HepG2 (cell line): ENCODE results near the gene EHBP1. TPM values are rescaled to one million over a fixed set of nuclear protein-coding genes. Genes with fewer than 3 reads are reported as not detected.

Experiments
- AHR ChIP-seq: IDR thresholded peaks from 2 replicates; pipeline ENCODE4 v1.6.1; 2018; ENCODE audit warnings: missing genetic modification reagents, missing compliant biosample characterization
- BRD4 ChIP-seq: sonication (generic); formaldehyde crosslinking; IDR thresholded peaks from 2 replicates; pipeline ENCODE4 v1.4.0; 2020; ENCODE audit warnings: missing genetic modification reagents
- CEBPB ChIP-seq: IDR thresholded peaks from 2 replicates; pipeline ENCODE4 v1.6.1; 2011; ENCODE audit warnings: low read depth, low read length, improper control_type of control experiment, borderline replicate concordance
- CREM ChIP-seq, 2 experiments: sonication (generic) in 1 of 2; formaldehyde crosslinking in 1 of 2; IDR thresholded peaks; 2 replicates each; pipeline versions ENCODE4 v1.4.0 to v1.6.1; 2016 to 2020; ENCODE audit warnings: antibody characterized with exemption in 1 of 2, mild to moderate bottlenecking in 1 of 2, missing genetic modification reagents in 1 of 2
- DMAP1 ChIP-seq: IDR thresholded peaks from 2 replicates; pipeline ENCODE4 v1.6.1; 2016
- EZH2 ChIP-seq: conservative IDR thresholded peaks from 2 replicates; pipeline ENCODE4 v1.6.1; 2012; ENCODE audit warnings: mild to moderate bottlenecking, low read depth, low read length, moderate library complexity
- HOXA3 ChIP-seq: sonication (generic); formaldehyde crosslinking; IDR thresholded peaks from 2 replicates; pipeline ENCODE4 v1.5.0; 2020; ENCODE audit warnings: missing genetic modification reagents
- IKZF4 ChIP-seq: sonication (generic); formaldehyde crosslinking; IDR thresholded peaks from 2 replicates; pipeline ENCODE4 v1.5.1; 2020; ENCODE audit warnings: borderline replicate concordance, mild to moderate bottlenecking, low read depth, missing genetic modification reagents; ENCODE audit errors: not compliant biosample characterization
- MYC ChIP-seq: sonication (generic); formaldehyde crosslinking; IDR thresholded peaks from 2 replicates; pipeline ENCODE4 v1.9.0; 2021; ENCODE audit warnings: missing genetic modification reagents, borderline replicate concordance
- NFE2L2 ChIP-seq: fragments of 150-350 bp; IDR thresholded peaks from 2 replicates; pipeline ENCODE4 v1.6.1; 2014; ENCODE audit warnings: low read length
- PCBP1 ChIP-seq: fragments of 200-400 bp; formaldehyde crosslinking; IDR thresholded peaks from 2 replicates; pipeline ENCODE4 v1.6.1; 2017; ENCODE audit warnings: mild to moderate bottlenecking, low read depth, low read length, borderline replicate concordance
- SMARCE1 ChIP-seq: fragments of 450-650 bp; IDR thresholded peaks from 2 replicates; pipeline ENCODE4 v1.6.1; 2017; ENCODE audit warnings: borderline replicate concordance
- SOX6 ChIP-seq, 2 experiments: fragments of 450-650 bp in 1 of 2; sonication (generic) in 1 of 2; formaldehyde crosslinking in 1 of 2; IDR thresholded peaks; 2 replicates each; pipeline versions ENCODE4 v1.4.0 to v1.6.1; 2017 to 2020; ENCODE audit warnings: antibody characterized with exemption in 1 of 2, mild to moderate bottlenecking in 1 of 2, missing genetic modification reagents in 1 of 2
- SSRP1 ChIP-seq: IDR thresholded peaks from 2 replicates; pipeline ENCODE4 v1.6.1; 2016; ENCODE audit warnings: control low read depth
- TARDBP ChIP-seq: sonication (generic); formaldehyde crosslinking; IDR thresholded peaks from 2 replicates; pipeline ENCODE4 v1.8.0; 2022; ENCODE audit warnings: mild to moderate bottlenecking, missing genetic modification reagents
- YEATS4 ChIP-seq: sonication (generic); formaldehyde crosslinking; IDR thresholded peaks from 2 replicates; pipeline ENCODE4 v1.4.0; 2020; ENCODE audit warnings: missing genetic modification reagents, borderline replicate concordance
- ZFP37 ChIP-seq: sonication (generic); formaldehyde crosslinking; IDR thresholded peaks from 2 replicates; pipeline ENCODE4 v1.4.0; 2020; ENCODE audit warnings: missing genetic modification reagents, borderline replicate concordance
- ZNF138 ChIP-seq: sonication (generic); formaldehyde crosslinking; IDR thresholded peaks from 2 replicates; pipeline ENCODE4 v1.5.0; 2020; ENCODE audit warnings: mild to moderate bottlenecking, low read depth, missing genetic modification reagents
- ZNF263 ChIP-seq: sonication (generic); formaldehyde crosslinking; IDR thresholded peaks from 2 replicates; pipeline ENCODE4 v1.4.0; 2020; ENCODE audit warnings: missing genetic modification reagents
- ZNF282 ChIP-seq: fragments of 450-650 bp; IDR thresholded peaks from 2 replicates; pipeline ENCODE4 v1.6.1; 2018; ENCODE audit not compliant: partially characterized antibody
- ZNF343 ChIP-seq: sonication (generic); formaldehyde crosslinking; IDR thresholded peaks from 2 replicates; pipeline ENCODE4 v1.4.0; 2020; ENCODE audit warnings: mild to moderate bottlenecking, missing genetic modification reagents
- ZSCAN12 ChIP-seq: sonication (generic); formaldehyde crosslinking; IDR thresholded peaks from 2 replicates; pipeline ENCODE4 v1.9.0; 2021; ENCODE audit warnings: mild to moderate bottlenecking, missing genetic modification reagents
- polyA plus RNA-seq, 8 experiments: library from polyadenylated mRNA; depleted of rRNA in 3 of 8; stranded (reverse) in 7 of 8; unstranded in 1 of 8; fragments of >200 nt; fragmentation: Illumina TruSeq in 4 of 8; extraction: Trizol in 4 of 8; gene quantifications; 2 replicates each; pipeline versions ENCODE4 v1.2.1 to v1.2.3, GENCODE V29; 2011 to 2016; ENCODE audit warnings: low read depth in 4 of 8, missing spikeins in 1 of 8, mixed read lengths in 1 of 8; ENCODE audit not compliant: insufficient read depth in 1 of 8
- total RNA-seq, 5 experiments: library from RNA; depleted of rRNA; stranded (reverse); fragments of >200 nt; fragmentation: Illumina TruSeq; extraction: Trizol; gene quantifications; 2 replicates each; pipeline ENCODE4 v1.2.3, GENCODE V29; 2016; ENCODE audit warnings: low read depth in 1 of 5
- TF ChIP-seq, protein P1 (sequence below): sonication (generic); formaldehyde crosslinking; IDR thresholded peaks from 2 replicates; pipeline ENCODE4 v1.8.0; 2022; ENCODE audit warnings: missing genetic modification reagents, mild to moderate bottlenecking, borderline replicate concordance
- TF ChIP-seq, protein P2 (sequence below): fragments of 450-650 bp; IDR thresholded peaks from 2 replicates; pipeline ENCODE4 v1.6.1; 2017; ENCODE audit warnings: mild to moderate bottlenecking
- TF ChIP-seq, protein P3 (sequence below): IDR thresholded peaks from 2 replicates; pipeline ENCODE4 v1.6.1; 2016; ENCODE audit warnings: mild to moderate bottlenecking, missing biosample characterization, missing genetic modification reagents
- TF ChIP-seq, protein P4 (sequence below): IDR thresholded peaks from 2 replicates; pipeline ENCODE4 v1.6.1; 2016; ENCODE audit warnings: low read depth, borderline replicate concordance

The EHBP1 gene
- total and polyA plus RNA-seq, 2 of the 13 experiments (the other 11 are each of a cell fraction or from before 2014, with no cell fraction given) = 93.5 to 146 TPM

DNA sequence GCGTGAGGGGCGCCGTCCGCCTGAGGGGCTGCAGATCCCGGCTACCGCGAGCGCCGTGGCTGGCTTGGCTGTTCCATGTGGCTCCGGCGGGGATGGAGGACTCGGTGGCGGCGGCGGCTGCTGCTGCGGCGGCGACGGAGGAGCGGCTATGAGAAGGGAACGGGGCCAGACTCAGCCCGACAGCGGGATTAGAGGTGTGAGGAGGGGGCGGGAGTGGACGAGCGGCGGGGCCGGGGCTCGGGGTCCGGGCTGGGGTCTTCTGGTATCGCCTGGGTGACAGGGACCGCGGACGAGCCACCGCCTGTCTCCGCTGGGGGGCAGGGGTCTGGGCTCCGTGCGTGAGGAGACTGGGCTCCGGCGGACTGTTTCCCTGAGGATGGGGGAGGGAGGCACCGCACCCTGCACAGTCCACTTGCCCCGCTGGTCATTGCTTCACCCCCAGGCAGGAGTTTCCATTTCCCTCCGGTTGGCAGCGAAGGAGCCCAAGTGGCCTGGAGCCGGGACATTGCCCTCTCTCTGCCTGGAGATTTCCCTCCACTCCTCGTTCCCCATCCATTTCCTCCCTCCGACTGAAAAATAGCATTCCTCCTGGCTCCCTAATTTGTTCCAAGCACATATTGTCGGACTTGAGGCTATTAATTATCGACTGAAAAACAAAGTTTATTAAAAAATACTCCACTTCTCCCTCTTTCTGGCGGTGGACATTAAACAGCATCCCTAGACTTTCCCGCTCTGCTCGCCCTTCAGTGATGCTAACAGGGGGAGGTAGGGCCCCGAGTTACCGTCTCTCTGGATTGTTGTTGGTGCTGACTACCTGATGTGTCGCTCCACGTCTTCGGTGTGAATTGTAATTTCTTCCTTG is 577 bp downstream of the EHBP1 start (continued):
- TF ChIP-seq BRD4 (CRISPR knock-in tag) = peak; percentile 91
- no peak for TF ChIP-seq ZFP37 (CRISPR knock-in tag)
- no peak for TF ChIP-seq SOX6 (IDR thresholded peaks at IDR 0.05)
- TF ChIP-seq SOX6 (CRISPR knock-in tag; IDR thresholded peaks at IDR 0.05) = peak; percentile 28; the same call in 1 of the 2 replicates
- peak; percentile 61 for TF ChIP-seq ZNF263 (CRISPR knock-in tag)
- TF ChIP-seq TARDBP (CRISPR knock-in tag) = 0 out of 2 replicates have a peak, but pooled peaks have one; percentile 54
- no peak for TF ChIP-seq EZH2
- peak; percentile 45 for TF ChIP-seq HOXA3 (CRISPR knock-in tag)
- TF ChIP-seq ZSCAN12 (CRISPR knock-in tag) = no peak
- peak; percentile 9 for TF ChIP-seq IKZF4 (CRISPR knock-in tag)
- TF ChIP-seq PCBP1 = peak; percentile 80; the same call in 1 of the 2 replicates
- TF ChIP-seq SSRP1 (CRISPR knock-in tag) = peak; percentile 98
- TF ChIP-seq, protein P1, sequence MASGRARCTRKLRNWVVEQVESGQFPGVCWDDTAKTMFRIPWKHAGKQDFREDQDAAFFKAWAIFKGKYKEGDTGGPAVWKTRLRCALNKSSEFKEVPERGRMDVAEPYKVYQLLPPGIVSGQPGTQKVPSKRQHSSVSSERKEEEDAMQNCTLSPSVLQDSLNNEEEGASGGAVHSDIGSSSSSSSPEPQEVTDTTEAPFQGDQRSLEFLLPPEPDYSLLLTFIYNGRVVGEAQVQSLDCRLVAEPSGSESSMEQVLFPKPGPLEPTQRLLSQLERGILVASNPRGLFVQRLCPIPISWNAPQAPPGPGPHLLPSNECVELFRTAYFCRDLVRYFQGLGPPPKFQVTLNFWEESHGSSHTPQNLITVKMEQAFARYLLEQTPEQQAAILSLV (CRISPR knock-in tag) = peak; percentile 19; the same call in 1 of the 2 replicates
- no peak for TF ChIP-seq SMARCE1
- peak; percentile 88; the same call in 1 of the 2 replicates for TF ChIP-seq CEBPB
- TF ChIP-seq CREM (IDR thresholded peaks at IDR 0.05) = no peak
- TF ChIP-seq CREM (CRISPR knock-in tag; IDR thresholded peaks at IDR 0.05) = no peak
- TF ChIP-seq, protein P2, sequence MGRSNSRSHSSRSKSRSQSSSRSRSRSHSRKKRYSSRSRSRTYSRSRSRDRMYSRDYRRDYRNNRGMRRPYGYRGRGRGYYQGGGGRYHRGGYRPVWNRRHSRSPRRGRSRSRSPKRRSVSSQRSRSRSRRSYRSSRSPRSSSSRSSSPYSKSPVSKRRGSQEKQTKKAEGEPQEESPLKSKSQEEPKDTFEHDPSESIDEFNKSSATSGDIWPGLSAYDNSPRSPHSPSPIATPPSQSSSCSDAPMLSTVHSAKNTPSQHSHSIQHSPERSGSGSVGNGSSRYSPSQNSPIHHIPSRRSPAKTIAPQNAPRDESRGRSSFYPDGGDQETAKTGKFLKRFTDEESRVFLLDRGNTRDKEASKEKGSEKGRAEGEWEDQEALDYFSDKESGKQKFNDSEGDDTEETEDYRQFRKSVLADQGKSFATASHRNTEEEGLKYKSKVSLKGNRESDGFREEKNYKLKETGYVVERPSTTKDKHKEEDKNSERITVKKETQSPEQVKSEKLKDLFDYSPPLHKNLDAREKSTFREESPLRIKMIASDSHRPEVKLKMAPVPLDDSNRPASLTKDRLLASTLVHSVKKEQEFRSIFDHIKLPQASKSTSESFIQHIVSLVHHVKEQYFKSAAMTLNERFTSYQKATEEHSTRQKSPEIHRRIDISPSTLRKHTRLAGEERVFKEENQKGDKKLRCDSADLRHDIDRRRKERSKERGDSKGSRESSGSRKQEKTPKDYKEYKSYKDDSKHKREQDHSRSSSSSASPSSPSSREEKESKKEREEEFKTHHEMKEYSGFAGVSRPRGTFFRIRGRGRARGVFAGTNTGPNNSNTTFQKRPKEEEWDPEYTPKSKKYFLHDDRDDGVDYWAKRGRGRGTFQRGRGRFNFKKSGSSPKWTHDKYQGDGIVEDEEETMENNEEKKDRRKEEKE = no peak
- TF ChIP-seq ZNF282 = no peak
- peak; percentile 74 for TF ChIP-seq YEATS4 (CRISPR knock-in tag)
- TF ChIP-seq, protein P3, sequence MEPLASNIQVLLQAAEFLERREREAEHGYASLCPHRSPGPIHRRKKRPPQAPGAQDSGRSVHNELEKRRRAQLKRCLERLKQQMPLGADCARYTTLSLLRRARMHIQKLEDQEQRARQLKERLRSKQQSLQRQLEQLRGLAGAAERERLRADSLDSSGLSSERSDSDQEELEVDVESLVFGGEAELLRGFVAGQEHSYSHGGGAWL (CRISPR knock-in tag) = peak; percentile 70
- peak; percentile 4; the same call in 1 of the 2 replicates for TF ChIP-seq NFE2L2
- TF ChIP-seq ZNF343 (CRISPR knock-in tag) = peak; percentile 76; the same call in 1 of the 2 replicates
- TF ChIP-seq ZNF138 (CRISPR knock-in tag) = peak; percentile 84; the same call in 1 of the 2 replicates
- peak; percentile 83 for TF ChIP-seq MYC
- TF ChIP-seq, protein P4, sequence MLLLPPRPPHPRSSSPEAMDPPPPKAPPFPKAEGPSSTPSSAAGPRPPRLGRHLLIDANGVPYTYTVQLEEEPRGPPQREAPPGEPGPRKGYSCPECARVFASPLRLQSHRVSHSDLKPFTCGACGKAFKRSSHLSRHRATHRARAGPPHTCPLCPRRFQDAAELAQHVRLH = no peak
- 0 out of 2 replicates have a peak, but pooled peaks have one; percentile 65 for TF ChIP-seq AHR (CRISPR knock-in tag)
- TF ChIP-seq DMAP1 = peak; percentile 77
